Thoracic aorta (tissue), 2 donors: ENCODE results near the gene CALML5. TPM values are rescaled to one million over a fixed set of nuclear protein-coding genes. Genes with fewer than 3 reads are reported as not detected.
A peak's percentile ranks its signal among the peaks of the same experiment; 100 is the strongest.

Experiments
- ATAC-seq: fragments of 150-250 bp; one replicate; pipeline ENCODE4 v1.8.0; 2017; ENCODE audit warnings: low read depth; ENCODE audit not compliant: insufficient number of reproducible peaks, low FRiP score
- DNase-seq: peaks from one replicate; pipeline ENCODE4 v3.0.0-alpha.2; 2020; ENCODE audit warnings: low spot score
- H3K27ac ChIP-seq, 2 donors: fragments of 200-600 bp; sonication (generic); 1 replicate in 1 of 2; 2 replicates in 1 of 2; pipeline ENCODE4 v1.5.1; 2016; ENCODE audit warnings: mild to moderate bottlenecking in 2 of 2, moderate library complexity in 2 of 2
- H3K27me3 ChIP-seq: fragments of 200-600 bp; sonication (generic); replicated peaks from 2 replicates; pipeline ENCODE4 v1.6.0; 2016; ENCODE audit warnings: mild to moderate bottlenecking; ENCODE audit not compliant: insufficient read depth
- H3K36me3 ChIP-seq: fragments of 200-600 bp; sonication (generic); one replicate; pipeline ENCODE4 v1.5.1; 2016
- H3K4me1 ChIP-seq, 2 donors: fragments of 200-600 bp; sonication (generic); 1 replicate in 1 of 2; 2 replicates in 1 of 2; pipeline versions ENCODE4 v1.5.1 to v1.6.0; 2016; ENCODE audit warnings: low read depth in 2 of 2, mild to moderate bottlenecking in 1 of 2; ENCODE audit not compliant: control insufficient read depth in 1 of 2
- H3K4me3 ChIP-seq: fragments of 200-600 bp; sonication (generic); 2 replicates; pipeline ENCODE4 v1.5.1; 2016; ENCODE audit warnings: mild to moderate bottlenecking
- H3K9me3 ChIP-seq: fragments of 200-600 bp; sonication (generic); 2 replicates; pipeline ENCODE4 v1.5.1; 2016
- CTCF ChIP-seq: fragments of 200-600 bp; sonication (generic); IDR thresholded peaks from one replicate; pipeline ENCODE4 v1.5.1; 2019; ENCODE audit warnings: antibody characterized with exemption
- total RNA-seq, 2 donors: library from RNA; depleted of rRNA; stranded (reverse); fragments of >200 nt; gene quantifications; one replicate each; pipeline versions ENCODE4 v1.1.0 to v1.2.3, GENCODE V29; 2016

The CALML5 gene
- total RNA-seq, 2 donors from 2014 or later = 3.7 TPM; not detected in 1

- TF ChIP-seq CTCF = no peak
- H3K27ac ChIP-seq = peak overlapping the region; percentile 66 to 74
- no peaks in the 10 kb centered on the region for H3K36me3 ChIP-seq
- no peaks in the 10 kb centered on the region for H3K27me3 ChIP-seq
- H3K9me3 ChIP-seq = no peaks in the 10 kb centered on the region
- peaks cover 12 to 39% of the 10 kb centered on the region in 2 donors for H3K4me1 ChIP-seq
- DNase-seq (no peak), ATAC-seq (peak; percentile 19)
- peak overlapping the region; percentile 10 for H3K4me3 ChIP-seq
Observed at GRCh38 chr10:5466451-5467206, 32.7 kb downstream of the CALML5 start.

- ATAC-seq = no peak
- Histone ChIP-seq H3K4me1 (peaks cover 12 to 45% of the 10 kb centered on the region in 2 donors), H3K27me3 (no peaks in the 10 kb centered on the region), H3K27ac (peak overlapping the region; percentile 66 to 74), H3K4me3 (no peak overlapping the region), H3K36me3 (no peaks in the 10 kb centered on the region), H3K9me3 (no peaks in the 10 kb centered on the region)
- TF ChIP-seq CTCF = no peak
- no peak for DNase-seq
Observed at GRCh38 chr10:5465976-5466450, 33.4 kb downstream of the CALML5 start.

GRCh38 chr10:5464546-5464945 lies 34.8 kb downstream of the CALML5 start:
- ATAC-seq = no peak
- DNase-seq = no peak
- no peaks in the 10 kb centered on the region for H3K9me3 ChIP-seq
- H3K27ac ChIP-seq = peak overlapping the region in 1 of 2 donors; percentile 29
- TF ChIP-seq CTCF = no peak
- H3K4me3 ChIP-seq = no peak overlapping the region
- peaks cover 12 to 49% of the 10 kb centered on the region in 2 donors for H3K4me1 ChIP-seq
- no peaks in the 10 kb centered on the region for H3K27me3 ChIP-seq
- H3K36me3 ChIP-seq = peaks cover 2% of the 10 kb centered on the region

- Histone ChIP-seq H3K9me3 (no peaks in the 10 kb centered on the region), H3K27me3 (no peaks in the 10 kb centered on the region), H3K27ac (no peak overlapping the region), H3K36me3 (peaks cover 19% of the 10 kb centered on the region), H3K4me3 (no peak overlapping the region), H3K4me1 (peaks cover 12 to 45% of the 10 kb centered on the region in 2 donors)
- no peak for TF ChIP-seq CTCF
- DNase-seq (no peak), ATAC-seq (no peak)
Observed at GRCh38 chr10:5462841-5463293, 36.5 kb downstream of the CALML5 start.

GRCh38 chr10:5461914-5462840 lies 37.2 kb downstream of the CALML5 start:
- ATAC-seq (no peak), DNase-seq (no peak)
- peaks cover 12 to 40% of the 10 kb centered on the region in 2 donors for H3K4me1 ChIP-seq
- H3K4me3 ChIP-seq = no peak overlapping the region
- no peaks in the 10 kb centered on the region for H3K27me3 ChIP-seq
- peaks cover 23% of the 10 kb centered on the region for H3K36me3 ChIP-seq
- no peaks in the 10 kb centered on the region for H3K9me3 ChIP-seq
- no peak for TF ChIP-seq CTCF
- H3K27ac ChIP-seq = peak overlapping the region in 1 of 2 donors; percentile 9
